ENCODE measurements around the gene NAXE. TPM values are rescaled to one million over a fixed set of nuclear protein-coding genes. Genes with fewer than 3 reads are reported as not detected.
"Not testable (repeated sequence)": the region's sequence is repeated elsewhere in the genome, so short reads cannot be mapped to it uniquely, and the experiment has no call there.

Gene NAXE
- total RNA-seq, 1 experiment from 2014 or later, result 103 TPM

DNA sequence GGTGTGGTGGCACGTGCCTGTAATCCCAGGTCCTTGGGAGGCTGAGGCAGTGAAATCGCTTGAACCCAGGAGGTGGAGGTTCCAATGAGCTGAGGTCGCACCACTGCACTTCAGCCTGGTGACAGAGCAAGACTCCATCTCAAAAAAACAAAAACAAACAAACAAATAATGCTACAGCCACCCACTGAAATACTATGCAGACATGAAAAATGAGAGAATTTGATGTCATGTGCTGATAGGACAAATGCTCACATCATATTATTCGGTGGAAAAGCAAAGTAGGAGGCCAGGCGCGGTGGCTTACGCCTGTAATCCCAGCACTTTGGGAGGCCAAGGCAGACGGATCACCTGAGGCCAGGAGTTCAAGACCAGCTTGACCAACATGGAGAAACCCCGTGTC is 18.5 kb downstream of the NAXE start:
- DNase-seq (ENCODE audit: low spot score); in situ Hi-C loops (cut with HindIII; ENCODE audit: low sequenced_read_pairs): not testable (repeated sequence)

DNA sequence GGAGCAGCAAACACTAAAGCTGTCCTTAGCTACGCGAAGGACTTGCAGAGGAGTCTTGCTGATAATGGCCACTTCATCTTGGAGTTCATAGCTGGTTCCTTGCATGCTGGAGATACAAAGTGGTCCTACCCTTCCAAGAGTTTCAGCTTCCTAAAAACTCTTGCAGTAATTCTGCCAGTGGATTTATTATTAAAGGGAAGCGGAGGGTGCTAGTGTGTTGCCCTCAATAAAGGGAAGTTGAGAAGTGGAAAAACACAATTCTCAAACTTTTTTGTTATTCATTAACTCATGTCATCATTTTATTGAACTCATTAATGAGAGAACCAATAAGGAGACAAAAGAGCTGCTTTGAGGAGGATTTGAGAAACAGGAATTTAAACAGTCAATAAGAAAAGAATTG is 21.1 kb downstream of the NAXE start:
- in situ Hi-C loops (cut with HindIII; ENCODE audit: low sequenced_read_pairs), result no loop called here

DNA sequence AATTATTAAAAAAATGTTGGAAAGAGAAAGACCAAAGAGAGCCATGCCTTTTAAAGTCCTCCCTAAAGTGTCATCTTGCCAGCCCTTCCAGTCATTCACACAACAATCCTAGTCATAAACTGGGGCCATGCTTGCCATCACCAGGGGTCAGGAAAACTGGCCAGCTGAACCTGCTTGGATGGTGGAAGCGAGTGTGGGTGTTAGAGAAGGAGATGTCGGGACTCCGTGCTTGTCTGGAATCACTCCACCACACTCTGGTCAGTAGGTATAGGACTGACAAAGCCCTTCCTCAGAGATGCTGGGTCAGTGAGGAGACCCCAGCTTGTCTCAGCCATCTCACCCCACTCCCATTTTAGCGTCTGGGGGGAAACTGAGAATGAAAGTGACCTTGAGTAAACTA is 24.4 kb downstream of the NAXE start:
- no peak for DNase-seq (ENCODE audit: low spot score)
- in situ Hi-C loops (cut with HindIII; ENCODE audit: low sequenced_read_pairs), result no loop called here

More for the DNA sequence above, 21.1 kb downstream of the NAXE start:
- DNase-seq (ENCODE audit: low spot score), result no peak

DNA sequence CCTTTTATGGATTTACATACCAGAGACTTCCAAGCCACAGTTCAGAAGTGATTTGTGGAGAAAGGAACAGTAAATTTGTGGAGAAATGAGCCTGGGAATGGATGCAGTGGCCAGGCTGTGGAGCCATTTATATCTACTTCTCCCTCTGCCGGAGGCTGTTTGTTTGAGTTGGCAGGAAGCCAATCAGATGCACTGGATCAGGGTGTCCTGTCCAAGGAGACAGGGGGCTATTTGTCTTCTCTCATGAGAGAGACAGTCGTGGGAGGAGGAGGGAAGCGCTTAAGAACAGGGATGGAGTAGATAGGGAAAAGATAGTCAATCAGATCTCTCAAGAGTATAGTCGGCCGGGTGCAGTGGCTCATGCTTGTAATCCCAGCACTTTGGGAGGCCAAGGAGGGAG is 24.9 kb downstream of the NAXE start:
- peak; percentile 40 for DNase-seq (ENCODE audit: low spot score)
- in situ Hi-C loops (cut with HindIII; ENCODE audit: low sequenced_read_pairs), result no loop called here

DNA sequence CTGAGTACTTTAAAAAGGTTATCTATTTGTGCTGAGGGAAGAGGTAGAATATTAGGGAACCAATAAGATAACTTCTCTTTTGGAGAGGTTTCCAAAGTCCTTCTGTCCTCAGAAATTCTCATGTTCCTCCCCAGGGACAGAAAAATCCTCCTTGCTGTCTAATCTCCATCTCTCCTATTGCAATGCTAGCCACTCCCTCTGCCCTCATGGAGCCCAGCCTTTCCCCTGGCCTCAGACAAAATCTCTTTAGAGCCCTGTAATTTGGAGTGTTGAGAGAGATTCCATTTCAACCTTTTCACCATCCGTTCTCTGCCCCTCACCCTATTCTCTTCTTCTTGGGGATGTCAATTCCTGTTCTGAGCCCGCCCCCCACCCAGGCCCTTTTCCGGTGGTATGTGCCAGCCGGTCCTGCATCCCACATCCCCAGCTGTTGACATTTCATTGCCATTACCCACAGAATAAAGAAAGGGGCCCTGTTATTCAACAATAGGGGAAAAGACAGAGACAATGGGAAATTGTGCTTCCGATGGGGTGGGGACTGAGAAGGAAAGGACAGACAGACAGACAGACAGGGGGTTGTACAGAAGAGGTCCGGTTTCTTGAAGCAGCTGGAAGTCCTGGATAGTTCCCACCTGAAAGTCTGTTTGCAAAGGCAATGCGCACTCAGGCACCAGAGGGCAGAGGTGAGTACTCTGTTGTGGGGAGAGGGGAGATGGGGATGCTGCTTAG is 27.4 kb downstream of the NAXE start, which contains the start of gene HAPLN2:
TSS of gene HAPLN2 (plus strand) at position 563 of the 729 bp plus-strand sequence. CDS start 4,076 bp downstream, outside the sequence.
- in situ Hi-C loops (cut with HindIII; ENCODE audit: low sequenced_read_pairs), result no loop called here
- DNase-seq (ENCODE audit: low spot score), result no peak

DNA sequence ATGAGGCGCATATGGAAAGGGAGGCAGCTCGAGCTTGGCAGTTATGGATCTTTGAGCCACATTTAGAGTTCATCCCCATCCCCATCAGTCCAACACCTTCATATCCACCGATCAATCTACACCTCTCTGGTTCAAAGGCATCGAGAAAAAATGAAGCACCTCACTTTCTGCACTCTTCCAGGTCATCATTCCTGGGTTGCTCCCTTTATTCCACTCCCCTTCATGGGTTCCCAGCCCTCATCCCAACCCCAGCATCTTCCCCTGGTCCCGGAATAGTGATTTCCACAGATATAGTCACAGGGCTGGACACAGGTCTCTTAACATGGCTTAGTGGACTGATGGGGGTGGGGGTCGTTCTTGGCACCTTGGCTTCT is 28.0 kb downstream of the NAXE start:
- DNase-seq (ENCODE audit: low spot score), result no peak
- in situ Hi-C loops (cut with HindIII; ENCODE audit: low sequenced_read_pairs), result no loop called here

DNA sequence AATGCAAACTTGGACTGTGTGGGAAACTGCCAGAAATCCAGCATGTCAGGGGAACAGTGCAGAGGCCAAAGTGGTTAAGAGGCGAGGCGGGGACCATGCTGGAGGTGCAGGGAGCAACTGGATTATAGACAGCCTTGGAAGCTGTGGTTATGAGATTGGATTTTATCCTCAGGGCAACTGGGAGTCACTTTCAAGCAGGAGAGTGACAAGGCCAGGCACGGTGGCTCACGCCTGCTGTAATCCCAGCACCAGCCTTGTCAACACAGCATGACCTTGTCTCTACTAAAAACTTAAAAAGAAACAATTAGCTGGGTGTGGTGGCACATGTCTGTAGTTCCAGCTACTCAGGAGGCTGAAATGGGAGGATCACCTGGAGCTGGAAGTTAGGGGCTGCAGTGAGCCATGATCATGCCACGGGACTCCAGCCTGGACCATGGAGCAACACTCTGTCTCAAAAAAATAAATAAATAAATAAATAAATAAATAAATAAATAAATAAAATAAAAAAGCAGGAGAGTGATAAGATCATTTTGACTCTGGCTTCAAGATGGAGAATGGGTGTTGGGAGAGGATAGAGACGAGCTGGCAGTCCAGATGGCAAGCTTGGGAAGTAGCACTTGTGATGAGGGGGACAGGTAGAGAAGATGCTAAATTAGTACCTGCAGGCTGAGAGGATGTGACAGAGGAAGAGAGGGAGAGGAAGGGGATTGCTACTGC is 31.2 kb downstream of the NAXE start:
- in situ Hi-C loops (cut with HindIII; ENCODE audit: low sequenced_read_pairs), result no loop called here

DNA sequence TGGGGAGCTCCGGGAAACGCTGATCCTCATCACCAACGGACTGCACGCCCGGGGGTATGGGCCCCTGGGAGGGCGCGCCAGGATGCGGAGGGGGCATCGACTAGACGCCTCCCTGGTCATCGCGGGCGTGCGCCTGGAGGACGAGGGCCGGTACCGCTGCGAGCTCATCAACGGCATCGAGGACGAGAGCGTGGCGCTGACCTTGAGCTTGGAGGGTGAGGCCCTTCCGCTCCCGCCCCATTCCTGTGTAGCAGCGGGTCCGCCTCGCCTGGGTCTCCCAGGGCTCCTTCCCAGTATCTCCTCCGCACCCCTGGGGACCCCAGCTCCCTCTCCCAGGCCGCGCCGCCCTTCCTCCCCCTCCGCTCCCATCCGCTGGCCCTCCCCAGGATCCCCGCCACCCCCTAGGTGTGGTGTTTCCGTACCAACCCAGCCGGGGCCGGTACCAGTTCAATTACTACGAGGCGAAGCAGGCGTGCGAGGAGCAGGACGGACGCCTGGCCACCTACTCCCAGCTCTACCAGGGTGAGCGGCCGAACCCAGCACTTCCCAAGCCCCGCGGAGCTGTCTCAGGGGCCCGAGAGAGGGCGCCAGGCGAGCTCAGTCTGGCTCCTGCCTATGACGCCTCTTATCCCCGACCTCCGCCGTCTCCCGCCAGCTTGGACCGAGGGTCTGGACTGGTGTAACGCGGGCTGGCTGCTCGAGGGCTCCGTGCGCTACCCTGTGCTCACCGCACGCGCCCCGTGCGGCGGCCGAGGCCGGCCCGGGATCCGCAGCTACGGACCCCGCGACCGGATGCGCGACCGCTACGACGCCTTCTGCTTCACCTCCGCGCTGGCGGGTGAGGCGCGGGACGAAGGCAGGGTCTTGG is 32.6 kb downstream of the NAXE start:
- DNase-seq (ENCODE audit: low spot score), result peak; percentile 64
- in situ Hi-C loops (cut with HindIII; ENCODE audit: low sequenced_read_pairs), result no loop called here

More for the DNA sequence above, 31.2 kb downstream of the NAXE start:
- DNase-seq (ENCODE audit: low spot score), result no peak

DNA sequence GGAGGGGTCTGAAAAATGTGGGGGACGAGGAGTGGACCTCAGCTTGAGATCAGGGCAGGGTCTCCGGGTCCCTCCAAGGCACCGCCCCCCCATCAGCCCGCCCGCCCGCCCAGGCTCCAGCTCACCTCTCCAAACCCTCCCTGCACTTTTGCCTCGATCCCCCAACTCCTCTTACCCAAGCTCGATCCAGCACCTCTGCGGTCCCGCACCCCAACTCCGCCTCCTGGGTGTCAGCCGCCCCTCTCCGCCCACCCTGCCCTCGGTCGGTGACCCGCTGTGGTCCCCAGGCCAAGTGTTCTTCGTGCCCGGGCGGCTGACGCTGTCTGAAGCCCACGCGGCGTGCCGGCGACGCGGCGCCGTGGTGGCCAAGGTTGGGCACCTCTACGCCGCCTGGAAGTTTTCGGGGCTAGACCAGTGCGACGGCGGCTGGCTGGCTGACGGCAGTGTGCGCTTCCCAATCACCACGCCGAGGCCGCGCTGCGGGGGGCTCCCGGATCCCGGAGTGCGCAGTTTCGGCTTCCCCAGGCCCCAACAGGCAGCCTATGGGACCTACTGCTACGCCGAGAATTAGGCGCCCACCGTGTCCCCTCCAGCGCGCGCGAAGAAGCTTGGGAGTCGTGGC is 33.3 kb downstream of the NAXE start:
- in situ Hi-C loops (cut with HindIII; ENCODE audit: low sequenced_read_pairs), result no loop called here
- DNase-seq (ENCODE audit: low spot score), result no peak

DNA sequence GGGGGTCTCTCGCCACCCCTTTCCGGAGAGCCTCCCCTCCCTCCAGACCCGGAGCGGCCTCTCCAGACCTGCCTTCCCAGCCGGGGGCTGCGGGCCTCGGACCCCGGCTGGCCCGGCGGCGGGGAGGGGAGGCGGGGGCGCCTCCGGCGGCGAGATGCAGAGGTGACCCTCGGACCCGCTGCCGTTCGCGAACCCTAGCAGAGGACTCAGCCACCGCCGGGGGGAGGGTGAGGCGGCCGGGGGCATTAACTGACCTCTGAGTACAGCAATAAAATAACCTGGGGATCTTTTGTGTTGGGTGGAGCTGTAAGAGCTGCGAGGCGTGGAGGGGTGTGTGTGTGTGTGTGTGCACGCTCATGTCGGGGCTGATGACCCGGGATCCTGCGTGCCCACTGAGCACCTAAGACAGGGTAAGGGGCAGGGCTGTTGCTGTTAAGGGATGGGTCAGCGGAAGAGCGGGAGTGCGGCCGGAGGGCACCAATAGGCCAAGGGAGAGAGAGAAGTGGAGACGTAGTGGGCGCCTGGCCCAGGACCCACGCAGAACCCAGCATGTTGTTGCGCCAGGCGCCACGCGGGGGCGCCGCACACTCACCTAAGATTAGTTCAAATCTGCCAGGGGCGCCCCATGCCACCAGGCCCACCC is 34.0 kb downstream of the NAXE start:
- DNase-seq (ENCODE audit: low spot score), result peak; percentile 74

DNA sequence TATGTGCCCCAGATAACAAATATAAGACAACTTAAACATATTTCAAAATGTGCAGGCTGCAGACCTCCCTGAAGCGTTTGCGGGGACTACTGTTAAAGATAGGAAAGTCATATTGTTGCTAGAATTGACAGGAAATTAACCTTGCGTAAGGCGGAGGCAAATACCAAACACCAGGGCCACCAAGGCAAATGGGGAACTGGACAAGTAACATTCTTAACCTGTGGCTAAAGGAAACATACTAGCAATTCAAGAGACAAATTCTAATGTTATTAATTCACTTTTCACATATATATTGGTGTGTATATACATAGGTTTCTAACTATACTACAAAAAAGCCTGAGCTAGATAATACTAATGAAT is 34.5 kb downstream of the NAXE start:
- DNase-seq (ENCODE audit: low spot score), result no peak
- in situ Hi-C loops (cut with HindIII; ENCODE audit: low sequenced_read_pairs), result no loop called here

More for the DNA sequence above, 34.0 kb downstream of the NAXE start:
- in situ Hi-C loops (cut with HindIII; ENCODE audit: low sequenced_read_pairs), result no loop called here

DNA sequence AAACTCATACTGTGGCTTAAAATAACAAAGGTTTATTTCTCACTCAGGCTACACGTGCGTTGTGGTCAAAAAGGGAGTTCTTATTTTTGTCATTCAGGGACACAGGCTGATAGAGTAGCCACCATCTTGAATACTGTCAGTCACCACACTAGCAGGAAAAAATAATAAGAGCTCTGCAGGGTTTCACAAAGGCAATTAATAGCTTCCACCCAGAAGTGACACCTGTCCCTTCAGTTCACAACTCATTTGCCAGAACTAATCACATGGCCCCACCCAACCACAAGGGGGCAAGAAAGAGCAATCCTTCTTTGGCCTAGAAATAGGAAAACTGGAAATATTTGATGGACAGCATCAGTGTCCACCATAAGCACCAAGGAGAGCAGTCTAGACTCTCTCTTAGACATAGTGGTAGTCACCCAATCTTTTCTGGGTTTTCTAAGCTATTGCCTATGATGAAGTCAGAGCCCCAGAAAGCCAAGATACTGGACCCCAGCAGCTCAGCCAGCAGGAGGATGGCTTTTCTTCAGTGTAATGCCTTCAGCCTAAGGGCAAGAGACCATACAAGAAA is 35.8 kb downstream of the NAXE start:
- DNase-seq (ENCODE audit: low spot score), result peak; percentile 54
- in situ Hi-C loops (cut with HindIII; ENCODE audit: low sequenced_read_pairs), result no loop called here

DNA sequence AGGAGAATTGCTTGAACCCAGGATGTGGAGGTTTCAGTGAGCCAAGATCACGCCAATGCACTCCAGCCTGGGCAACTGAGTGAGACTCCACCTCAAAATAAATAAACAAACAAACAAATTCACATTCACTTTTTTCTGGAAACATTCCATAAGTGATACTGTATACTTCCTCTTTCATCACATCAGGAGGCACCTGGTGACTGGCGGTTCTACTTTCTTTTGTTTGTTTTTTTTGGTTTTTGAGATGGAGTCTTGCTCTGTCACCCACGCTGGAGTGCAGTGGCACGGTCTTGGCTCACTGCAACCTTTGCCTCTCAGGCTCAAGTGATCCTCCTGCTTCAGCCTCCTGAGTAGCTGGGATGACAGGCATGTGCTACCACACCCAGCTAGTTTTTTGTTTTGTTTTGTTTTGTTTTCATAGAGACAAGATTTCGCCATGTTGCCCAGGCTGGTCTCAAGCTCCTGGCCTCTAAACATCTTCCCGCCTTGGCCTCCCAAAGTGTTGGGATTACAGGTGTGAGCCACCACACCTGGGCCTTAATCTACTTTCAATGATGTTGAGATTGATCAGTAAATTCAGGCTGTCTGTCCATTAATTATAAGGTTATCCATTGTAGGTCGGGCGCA is 38.4 kb downstream of the NAXE start:
- in situ Hi-C loops (cut with HindIII; ENCODE audit: low sequenced_read_pairs), result no loop called here
- no peak for DNase-seq (ENCODE audit: low spot score)

DNA sequence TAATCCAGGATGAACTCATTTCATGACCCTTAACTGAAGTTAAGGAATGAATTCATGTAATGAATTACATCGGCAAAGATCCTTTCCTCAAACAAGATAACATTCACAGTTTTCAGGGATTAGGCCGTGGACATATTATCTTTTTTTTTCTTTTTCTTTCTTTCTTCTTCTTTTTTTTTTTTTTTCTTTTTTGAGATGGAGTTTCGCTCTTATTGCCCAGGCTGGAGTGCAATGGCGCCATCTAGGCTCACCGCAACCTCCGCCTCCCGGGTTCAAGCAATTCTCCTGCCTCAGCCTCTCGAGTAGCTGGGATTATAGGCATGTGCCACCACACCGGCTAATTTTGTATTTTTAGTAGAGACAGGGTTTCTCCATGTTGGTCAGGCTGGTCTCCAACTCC is 39.6 kb downstream of the NAXE start:
- DNase-seq (ENCODE audit: low spot score); in situ Hi-C loops (cut with HindIII; ENCODE audit: low sequenced_read_pairs): not testable (repeated sequence)

DNA sequence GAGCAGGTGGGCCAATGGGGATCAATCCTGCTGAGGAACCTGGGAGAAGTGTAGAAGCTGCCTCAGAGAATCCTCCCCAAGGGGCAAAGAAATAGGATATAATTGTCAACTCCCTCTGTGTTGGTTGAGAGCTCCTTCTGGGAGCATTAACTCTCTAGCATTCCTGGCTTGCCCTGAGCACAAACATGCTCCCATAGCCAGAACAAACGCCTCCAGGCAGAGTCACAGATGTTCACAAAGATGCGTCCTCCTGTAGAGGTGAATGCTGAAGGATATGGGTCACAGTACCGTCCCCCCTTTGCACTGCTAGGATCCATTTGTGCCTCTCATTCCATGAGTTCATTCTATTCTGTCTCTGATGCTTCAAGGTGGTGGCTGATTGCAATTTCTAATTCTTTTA is 40.8 kb downstream of the NAXE start:
- DNase-seq (ENCODE audit: low spot score), result no peak

DNA sequence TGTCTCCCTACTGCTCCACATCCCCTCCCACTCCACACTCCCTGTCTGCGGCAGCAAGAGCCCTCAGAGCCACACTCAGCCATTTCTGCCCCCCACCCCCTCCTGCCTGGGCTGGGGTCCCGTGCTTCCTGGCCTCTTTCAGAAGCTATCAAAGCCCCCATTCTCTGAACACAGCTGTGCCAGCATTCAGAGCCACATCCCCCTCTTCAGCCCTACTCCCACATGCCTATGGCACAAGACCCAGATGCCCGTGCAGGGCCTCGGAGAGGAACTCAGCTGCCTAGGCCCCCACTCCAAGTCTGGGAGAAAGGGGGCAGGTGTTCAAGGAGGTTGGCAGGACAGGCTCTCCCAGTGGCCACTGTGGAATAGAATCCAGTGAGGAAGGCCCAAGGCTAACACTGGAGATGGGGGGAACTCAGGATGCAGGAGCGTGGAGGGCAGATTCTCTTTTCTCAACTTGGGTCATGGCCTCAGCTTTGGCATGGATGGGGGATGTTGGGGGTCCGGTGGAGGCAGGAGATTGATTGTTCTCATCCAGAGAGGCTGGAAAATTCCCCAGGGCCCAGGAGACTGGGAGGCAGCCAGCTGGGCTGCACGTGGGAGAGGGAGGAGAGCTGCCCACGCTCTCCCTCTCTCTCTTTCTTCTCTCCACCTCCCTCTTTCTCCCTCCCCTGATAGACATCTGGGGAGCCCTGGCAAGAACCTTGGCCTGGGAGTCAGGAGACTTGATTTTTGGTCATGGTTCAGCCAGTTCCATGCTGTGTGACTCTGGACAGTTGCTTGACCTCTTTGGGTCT is 46.8 kb downstream of the NAXE start:
- in situ Hi-C loops (cut with HindIII; ENCODE audit: low sequenced_read_pairs), result no loop called here
- DNase-seq (ENCODE audit: low spot score), result no peak

More for the DNA sequence above, 40.8 kb downstream of the NAXE start:
- in situ Hi-C loops (cut with HindIII; ENCODE audit: low sequenced_read_pairs), result no loop called here

DNA sequence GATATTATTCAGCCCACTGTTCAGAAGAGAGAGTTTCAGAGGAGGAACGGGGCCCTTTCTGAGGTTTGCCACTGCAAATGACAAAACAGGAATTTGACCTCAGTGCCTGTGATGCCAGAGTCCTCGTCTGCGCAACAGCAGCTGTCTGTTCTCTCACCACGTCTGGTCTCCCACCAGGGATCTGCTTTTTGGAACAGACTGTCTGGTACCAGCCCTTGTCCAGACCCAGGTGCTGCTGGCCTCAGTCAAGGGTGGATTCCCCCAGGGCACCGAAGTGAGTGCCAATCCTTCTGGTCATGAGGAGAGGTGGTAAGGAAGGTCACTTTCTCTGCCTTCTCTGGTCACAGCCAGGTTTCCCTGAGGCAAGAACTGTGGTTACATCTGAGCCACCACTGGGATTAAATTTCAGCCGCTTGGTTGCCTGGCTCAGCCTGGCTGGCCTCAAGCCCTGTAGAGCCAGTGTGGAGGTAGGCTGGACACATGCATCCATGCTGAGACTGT is 48.1 kb downstream of the NAXE start:
- in situ Hi-C loops (cut with HindIII; ENCODE audit: low sequenced_read_pairs), result no loop called here
- DNase-seq (ENCODE audit: low spot score), result no peak

Data from G401 (cell line).